Neural cell (in vitro differentiated cells): ENCODE data around the gene COX10. TPM values are rescaled to one million over a fixed set of nuclear protein-coding genes. Genes with fewer than 3 reads are reported as not detected.

ENCODE experiments used
- H2AFZ ChIP-seq: fragments of 200-600, 300-800 bp; sonication (generic), shearing (Covaris generic); 2 replicates; pipeline ENCODE4 v1.6.0; 2014; ENCODE audit warnings: low read depth, mild to moderate bottlenecking, antibody characterized with exemption, low read length, moderate library complexity
- H3F3A ChIP-seq: fragments of 200-600 bp; shearing (Covaris generic); 2 replicates; pipeline ENCODE4 v1.6.1; 2016; ENCODE audit warnings: mild to moderate bottlenecking, moderate library complexity, mixed read lengths, antibody characterized with exemption, low read length; ENCODE audit not compliant: insufficient read depth, poor library complexity, severe bottlenecking
- H3K27ac ChIP-seq: fragments of 200-600, 300-800 bp; sonication (generic), shearing (Covaris generic); 2 replicates; pipeline ENCODE4 v1.5.1; 2014; ENCODE audit warnings: mild to moderate bottlenecking, low read length, moderate library complexity
- H3K27me3 ChIP-seq: fragments of 300-800, 200-600 bp; sonication (generic), shearing (Covaris generic); 2 replicates; pipeline ENCODE4 v1.6.0; 2014; ENCODE audit warnings: mild to moderate bottlenecking, low read depth, low read length, moderate library complexity; ENCODE audit not compliant: insufficient read depth
- H3K36me3 ChIP-seq: fragments of 300-800, 200-600 bp; sonication (generic), shearing (Covaris generic); 2 replicates; pipeline ENCODE4 v1.5.1; 2014; ENCODE audit warnings: mild to moderate bottlenecking, antibody characterized with exemption, low read length, moderate library complexity; ENCODE audit not compliant: insufficient read depth
- H3K4me2 ChIP-seq: fragments of 300-800, 200-600 bp; sonication (generic), shearing (Covaris generic); 2 replicates; pipeline ENCODE4 v1.6.0; 2014; ENCODE audit warnings: mild to moderate bottlenecking, low read length
- H3K4me3 ChIP-seq: fragments of 300-800, 200-600 bp; sonication (generic), shearing (Covaris generic); 2 replicates; pipeline ENCODE4 v1.5.1; 2014; ENCODE audit warnings: mild to moderate bottlenecking, low read length, moderate library complexity
- H3K79me2 ChIP-seq: fragments of 200-600 bp; shearing (Covaris generic); replicated peaks from 2 replicates; pipeline ENCODE4 v1.6.0; 2014; ENCODE audit warnings: mild to moderate bottlenecking, low read length, moderate library complexity; ENCODE audit not compliant: insufficient read depth
- H3K9ac ChIP-seq: fragments of 300-800, 200-600 bp; sonication (generic), shearing (Covaris generic); 2 replicates; pipeline ENCODE4 v1.6.1; 2016; ENCODE audit warnings: mild to moderate bottlenecking, low read length, mixed read lengths
- H3K9me2 ChIP-seq: fragments of 200-600 bp; shearing (Covaris generic); 2 replicates; pipeline ENCODE4 v1.6.1; 2016; ENCODE audit warnings: mild to moderate bottlenecking, low read length, mixed read lengths; ENCODE audit not compliant: insufficient read depth
- H3K9me3 ChIP-seq: fragments of 200-600, 300-800 bp; sonication (generic), shearing (Covaris generic); 2 replicates; pipeline ENCODE4 v1.6.1; 2016; ENCODE audit warnings: mild to moderate bottlenecking, mixed run types, low read length, moderate library complexity, mixed read lengths
- H4K20me1 ChIP-seq: fragments of 200-600 bp; shearing (Covaris generic); 2 replicates; pipeline ENCODE4 v1.6.1; 2016; ENCODE audit warnings: mild to moderate bottlenecking, mixed run types; ENCODE audit not compliant: insufficient read depth
- EP300 ChIP-seq: fragments of 450-650 bp; conservative IDR thresholded peaks from 2 replicates; pipeline ENCODE4 v1.6.1; 2014; ENCODE audit warnings: antibody characterized with exemption, mild to moderate bottlenecking, moderate library complexity; ENCODE audit not compliant: poor library complexity, severe bottlenecking
- EZH2 ChIP-seq: fragments of 200-600, 300-800 bp; shearing (Covaris generic), sonication (generic); IDR thresholded peaks from 2 replicates; pipeline ENCODE4 v1.6.1; 2014; ENCODE audit warnings: antibody characterized with exemption, low read length, borderline replicate concordance, mild to moderate bottlenecking; ENCODE audit not compliant: insufficient read depth, poor library complexity, severe bottlenecking
- MXI1 ChIP-seq: fragments of 450-650 bp; conservative IDR thresholded peaks from 2 replicates; pipeline ENCODE4 v1.6.1; 2014; ENCODE audit warnings: antibody characterized with exemption, mild to moderate bottlenecking; ENCODE audit not compliant: poor library complexity, severe bottlenecking
- POLR2AphosphoS5 ChIP-seq: IDR thresholded peaks from 2 replicates; pipeline ENCODE4 v1.6.1; 2012
- RAD21 ChIP-seq: fragments of 450-650 bp; conservative IDR thresholded peaks from 2 replicates; pipeline ENCODE4 v1.6.1; 2014; ENCODE audit warnings: antibody characterized with exemption, mild to moderate bottlenecking, moderate library complexity
- SMC3 ChIP-seq: fragments of 450-650 bp; conservative IDR thresholded peaks from 2 replicates; pipeline ENCODE4 v1.6.1; 2014; ENCODE audit warnings: antibody characterized with exemption, mild to moderate bottlenecking, moderate library complexity; ENCODE audit not compliant: poor library complexity
- TAF1 ChIP-seq: IDR thresholded peaks from 2 replicates; pipeline ENCODE4 v1.6.1; 2012; ENCODE audit warnings: low read depth
- polyA plus RNA-seq: library from polyadenylated mRNA; depleted of rRNA; stranded (reverse); fragments of >200 nt; gene quantifications from 2 replicates; pipeline ENCODE4 v1.2.3, GENCODE V29; 2014
- TF ChIP-seq, protein P1 (sequence below): IDR thresholded peaks from 2 replicates; pipeline ENCODE4 v1.6.1; 2012; ENCODE audit warnings: borderline replicate concordance
- TF ChIP-seq, protein P2 (sequence below): fragments of 450-650 bp; IDR thresholded peaks from 2 replicates; pipeline ENCODE4 v1.5.1; 2014; ENCODE audit warnings: antibody characterized with exemption, mild to moderate bottlenecking, moderate library complexity; ENCODE audit not compliant: poor library complexity, severe bottlenecking

Gene COX10
- polyA plus RNA-seq, 1 donor from 2014 or later, result 7.2 TPM

DNA sequence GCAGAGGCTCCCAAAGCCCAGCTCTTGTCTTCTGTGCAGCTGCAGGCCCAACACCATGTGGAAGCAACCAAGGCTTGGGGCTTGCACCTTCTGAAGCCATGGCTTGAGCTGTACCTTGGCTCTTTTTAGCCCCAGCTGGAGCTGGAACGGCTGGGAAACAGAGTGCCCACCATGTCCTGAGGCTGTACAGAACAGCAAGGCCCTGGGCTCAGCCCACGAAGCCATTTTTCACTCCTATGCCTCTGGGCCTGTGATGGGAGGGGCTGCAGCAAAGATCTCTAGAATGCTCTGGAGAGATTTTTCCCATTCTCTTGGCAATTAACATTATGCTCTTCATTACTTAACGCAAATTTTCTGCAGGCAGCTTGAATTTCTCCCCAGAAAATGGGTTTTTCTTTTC lies 99.3 kb downstream of the COX10 start:
- H3K4me3 ChIP-seq, result no peak overlapping the region
- H3K36me3 ChIP-seq, result no peaks in the 10 kb centered on the region
- no peaks in the 10 kb centered on the region for H3K9me3 ChIP-seq
- H3K9me2 ChIP-seq, result no peaks in the 10 kb centered on the region
- H4K20me1 ChIP-seq, result no peaks in the 10 kb centered on the region
- no peak overlapping the region for H3K9ac ChIP-seq
- H3F3A ChIP-seq, result no peaks in the 10 kb centered on the region
- no peak overlapping the region for H2AFZ ChIP-seq
- no peak overlapping the region for H3K4me2 ChIP-seq
- H3K79me2 ChIP-seq, result no peaks in the 10 kb centered on the region
- H3K27me3 ChIP-seq, result no peaks in the 10 kb centered on the region
- no peak overlapping the region for H3K27ac ChIP-seq
- TF ChIP-seq MXI1, result no peak
- no peak for TF ChIP-seq POLR2AphosphoS5
- no peak for TF ChIP-seq TAF1
- no peak for TF ChIP-seq EZH2
- TF ChIP-seq, protein P1, sequence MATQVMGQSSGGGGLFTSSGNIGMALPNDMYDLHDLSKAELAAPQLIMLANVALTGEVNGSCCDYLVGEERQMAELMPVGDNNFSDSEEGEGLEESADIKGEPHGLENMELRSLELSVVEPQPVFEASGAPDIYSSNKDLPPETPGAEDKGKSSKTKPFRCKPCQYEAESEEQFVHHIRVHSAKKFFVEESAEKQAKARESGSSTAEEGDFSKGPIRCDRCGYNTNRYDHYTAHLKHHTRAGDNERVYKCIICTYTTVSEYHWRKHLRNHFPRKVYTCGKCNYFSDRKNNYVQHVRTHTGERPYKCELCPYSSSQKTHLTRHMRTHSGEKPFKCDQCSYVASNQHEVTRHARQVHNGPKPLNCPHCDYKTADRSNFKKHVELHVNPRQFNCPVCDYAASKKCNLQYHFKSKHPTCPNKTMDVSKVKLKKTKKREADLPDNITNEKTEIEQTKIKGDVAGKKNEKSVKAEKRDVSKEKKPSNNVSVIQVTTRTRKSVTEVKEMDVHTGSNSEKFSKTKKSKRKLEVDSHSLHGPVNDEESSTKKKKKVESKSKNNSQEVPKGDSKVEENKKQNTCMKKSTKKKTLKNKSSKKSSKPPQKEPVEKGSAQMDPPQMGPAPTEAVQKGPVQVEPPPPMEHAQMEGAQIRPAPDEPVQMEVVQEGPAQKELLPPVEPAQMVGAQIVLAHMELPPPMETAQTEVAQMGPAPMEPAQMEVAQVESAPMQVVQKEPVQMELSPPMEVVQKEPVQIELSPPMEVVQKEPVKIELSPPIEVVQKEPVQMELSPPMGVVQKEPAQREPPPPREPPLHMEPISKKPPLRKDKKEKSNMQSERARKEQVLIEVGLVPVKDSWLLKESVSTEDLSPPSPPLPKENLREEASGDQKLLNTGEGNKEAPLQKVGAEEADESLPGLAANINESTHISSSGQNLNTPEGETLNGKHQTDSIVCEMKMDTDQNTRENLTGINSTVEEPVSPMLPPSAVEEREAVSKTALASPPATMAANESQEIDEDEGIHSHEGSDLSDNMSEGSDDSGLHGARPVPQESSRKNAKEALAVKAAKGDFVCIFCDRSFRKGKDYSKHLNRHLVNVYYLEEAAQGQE, result no peak
- no peak for TF ChIP-seq EP300
- TF ChIP-seq RAD21, result no peak
- TF ChIP-seq, protein P2, sequence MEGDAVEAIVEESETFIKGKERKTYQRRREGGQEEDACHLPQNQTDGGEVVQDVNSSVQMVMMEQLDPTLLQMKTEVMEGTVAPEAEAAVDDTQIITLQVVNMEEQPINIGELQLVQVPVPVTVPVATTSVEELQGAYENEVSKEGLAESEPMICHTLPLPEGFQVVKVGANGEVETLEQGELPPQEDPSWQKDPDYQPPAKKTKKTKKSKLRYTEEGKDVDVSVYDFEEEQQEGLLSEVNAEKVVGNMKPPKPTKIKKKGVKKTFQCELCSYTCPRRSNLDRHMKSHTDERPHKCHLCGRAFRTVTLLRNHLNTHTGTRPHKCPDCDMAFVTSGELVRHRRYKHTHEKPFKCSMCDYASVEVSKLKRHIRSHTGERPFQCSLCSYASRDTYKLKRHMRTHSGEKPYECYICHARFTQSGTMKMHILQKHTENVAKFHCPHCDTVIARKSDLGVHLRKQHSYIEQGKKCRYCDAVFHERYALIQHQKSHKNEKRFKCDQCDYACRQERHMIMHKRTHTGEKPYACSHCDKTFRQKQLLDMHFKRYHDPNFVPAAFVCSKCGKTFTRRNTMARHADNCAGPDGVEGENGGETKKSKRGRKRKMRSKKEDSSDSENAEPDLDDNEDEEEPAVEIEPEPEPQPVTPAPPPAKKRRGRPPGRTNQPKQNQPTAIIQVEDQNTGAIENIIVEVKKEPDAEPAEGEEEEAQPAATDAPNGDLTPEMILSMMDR, result no peak
- TF ChIP-seq SMC3, result no peak

DNA sequence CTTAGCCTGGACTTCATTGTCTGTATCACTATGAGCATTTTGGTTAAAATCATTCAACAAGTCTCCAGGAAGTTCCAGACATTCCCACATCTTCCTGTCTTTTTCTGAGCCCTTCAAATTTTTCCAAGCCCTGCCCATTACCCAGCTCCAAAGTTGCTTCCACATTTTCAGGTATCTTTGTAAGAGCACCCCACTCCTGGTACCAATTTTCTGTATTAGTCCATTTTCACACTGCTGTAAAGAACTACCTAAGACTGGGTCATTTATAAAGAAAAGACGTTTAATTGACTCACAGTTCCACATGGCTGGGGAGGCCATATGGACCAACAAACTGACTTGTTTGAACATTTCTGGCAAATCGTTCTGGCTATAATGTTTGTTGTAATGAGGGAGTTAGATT lies 100.0 kb downstream of the COX10 start:
- Histone ChIP-seq H3K27ac (no peak overlapping the region), H3K79me2 (no peaks in the 10 kb centered on the region), H3F3A (no peaks in the 10 kb centered on the region), H3K4me3 (no peak overlapping the region), H3K4me2 (no peak overlapping the region), H3K9me2 (no peaks in the 10 kb centered on the region), H3K27me3 (no peaks in the 10 kb centered on the region), H3K9ac (no peak overlapping the region), H4K20me1 (no peaks in the 10 kb centered on the region), H3K9me3 (no peaks in the 10 kb centered on the region), H3K36me3 (no peaks in the 10 kb centered on the region), H2AFZ (no peak overlapping the region)
- TF ChIP-seq POLR2AphosphoS5 (no peak), EZH2 (no peak), TAF1 (no peak)

DNA sequence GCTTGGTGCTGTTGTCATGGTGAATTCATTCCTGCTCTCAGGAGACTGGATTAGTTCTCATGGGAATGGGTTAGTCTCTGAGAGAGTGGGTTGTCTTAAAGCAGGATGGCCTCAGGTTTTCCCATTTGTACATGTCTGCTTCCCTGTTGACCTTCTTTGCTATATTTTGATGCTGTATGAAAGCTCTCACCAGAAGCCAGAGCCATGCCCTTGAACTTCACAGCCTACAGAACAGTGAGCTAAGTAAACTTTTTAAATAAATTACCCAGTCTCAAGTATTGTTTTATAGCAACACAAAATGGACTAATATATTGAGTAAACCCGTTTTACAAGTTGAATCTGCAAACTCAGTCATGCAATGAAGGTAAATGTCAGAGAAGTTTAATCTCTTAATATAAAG lies 100.6 kb downstream of the COX10 start:
- H3K27ac ChIP-seq, result no peak overlapping the region
- H3K36me3 ChIP-seq, result no peaks in the 10 kb centered on the region
- TF ChIP-seq TAF1 (no peak), EZH2 (no peak), SMC3 (no peak), RAD21 (no peak), POLR2AphosphoS5 (no peak)
- TF ChIP-seq, protein P1, result no peak
- TF ChIP-seq, protein P2, result no peak

More for the DNA sequence above, 100.6 kb downstream of the COX10 start:
- no peak overlapping the region for H2AFZ ChIP-seq
- no peaks in the 10 kb centered on the region for H3K79me2 ChIP-seq
- no peaks in the 10 kb centered on the region for H4K20me1 ChIP-seq
- H3K9me3 ChIP-seq, result no peaks in the 10 kb centered on the region
- H3K4me3 ChIP-seq, result no peak overlapping the region
- no peaks in the 10 kb centered on the region for H3K27me3 ChIP-seq
- H3K9ac ChIP-seq, result no peak overlapping the region
- H3K9me2 ChIP-seq, result no peaks in the 10 kb centered on the region
- no peaks in the 10 kb centered on the region for H3F3A ChIP-seq
- no peak overlapping the region for H3K4me2 ChIP-seq
